SH-SY5Y (cell line): ENCODE measurements around the gene PIK3CA.

Experiments used
- GATA2 ChIP-seq: IDR thresholded peaks from 2 replicates; pipeline ENCODE4 v1.6.1; 2011; ENCODE audit warnings: mild to moderate bottlenecking, low read depth, low read length
- GATA3 ChIP-seq: IDR thresholded peaks from 2 replicates; pipeline ENCODE4 v1.6.1; 2011; ENCODE audit warnings: low read depth, mild to moderate bottlenecking, low read length, moderate library complexity

DNA sequence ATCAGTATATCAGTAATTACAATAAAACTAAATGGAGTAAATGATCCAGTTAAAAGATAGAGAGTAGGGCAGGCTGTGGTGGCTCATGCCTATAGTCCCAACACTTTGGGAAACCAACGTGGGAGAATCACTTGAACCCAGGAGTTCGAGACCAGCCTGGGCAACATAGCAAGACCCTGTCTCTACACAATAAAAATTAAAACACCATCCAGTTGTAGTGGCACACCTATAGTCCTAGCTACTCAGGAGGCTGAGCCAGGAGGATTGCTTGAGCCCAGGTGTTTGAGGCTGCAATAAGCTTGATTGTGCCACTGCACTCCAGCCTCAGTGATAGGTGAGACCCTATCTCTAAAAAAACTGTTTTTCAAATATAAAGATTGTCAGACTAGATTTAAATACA lies 108.7 kb downstream of the PIK3CA start:
- TF ChIP-seq GATA2 (no peak), GATA3 (no peak)
